Measurements from ENCODE around the gene FANCC. TPM values are rescaled to one million over a fixed set of nuclear protein-coding genes. Genes with fewer than 3 reads are reported as not detected.
"Not testable (repeated sequence)": the region's sequence is repeated elsewhere in the genome, so short reads cannot be mapped to it uniquely, and the experiment has no call there.

FANCC gene
- total RNA-seq, 1 donor from 2014 or later: 6.1 TPM

GRCh38 chr9:95336281-95336680 is 18.8 kb upstream of the FANCC start:
- DNase-seq (ENCODE audit: missing footprints): no peak
- intact Hi-C loops (cut with DNase I): no loop called here
- ATAC-seq: no peak

GRCh38 chr9:95333426-95333825 is 15.9 kb upstream of the FANCC start:
- intact Hi-C loops (cut with DNase I): no loop called here
- DNase-seq (ENCODE audit: missing footprints) (no peak), ATAC-seq (no peak)

GRCh38 chr9:95332860-95333259 is 15.4 kb upstream of the FANCC start:
- no peak for ATAC-seq

GRCh38 chr9:95330720-95331404 is 13.4 kb upstream of the FANCC start:
- DNase-seq (ENCODE audit: missing footprints) (no peak), ATAC-seq (no peak)
- intact Hi-C loops (cut with DNase I): no loop called here

More at GRCh38 chr9:95332860-95333259, 15.4 kb upstream of the FANCC start:
- intact Hi-C loops (cut with DNase I): no loop called here
- DNase-seq (ENCODE audit: missing footprints): no peak

GRCh38 chr9:95329061-95329460 is 11.6 kb upstream of the FANCC start:
- DNase-seq (ENCODE audit: missing footprints); ATAC-seq; intact Hi-C loops (cut with DNase I): not testable (repeated sequence)

- intact Hi-C loops (cut with DNase I): no loop called here
- DNase-seq (ENCODE audit: missing footprints) (no peak), ATAC-seq (no peak)
Observed at GRCh38 chr9:95327239-95327865, 9.8 kb upstream of the FANCC start.

- DNase-seq (ENCODE audit: missing footprints) (no peak), ATAC-seq (no peak)
- intact Hi-C loops (cut with DNase I): no loop called here
Observed at GRCh38 chr9:95325221-95325620, 7.7 kb upstream of the FANCC start.

GRCh38 chr9:95317893-95318211 is 343 bp upstream of the FANCC start:
- DNase-seq (ENCODE audit: missing footprints) (no peak), ATAC-seq (no peak)
- intact Hi-C loops (cut with DNase I): loop anchor here (5.0 kb wide), 1 partner anchor 194 kb away; no protein-coding TSS in a partner anchor

GRCh38 chr9:95316794-95317118 is 753 bp downstream of the FANCC start:
- intact Hi-C loops (cut with DNase I): loop anchor here (5.0 kb wide), 1 partner anchor 196 kb away; no protein-coding TSS in a partner anchor
- ATAC-seq: peak; percentile 73
- peak; percentile 86 for DNase-seq (ENCODE audit: missing footprints)

GRCh38 chr9:95316274-95316673 is 1.2 kb downstream of the FANCC start:
- no peak for DNase-seq (ENCODE audit: missing footprints)
- intact Hi-C loops (cut with DNase I): loop anchor here (5.0 kb wide), 1 partner anchor 196 kb away; no protein-coding TSS in a partner anchor
- ATAC-seq: no peak

- intact Hi-C loops (cut with DNase I): loop anchor here (2.0 to 5.0 kb wide), 2 partner anchors 132 to 197 kb away; no protein-coding TSS in a partner anchor
- ATAC-seq (no peak), DNase-seq (ENCODE audit: missing footprints) (no peak)
Observed at GRCh38 chr9:95315108-95315746, 2.3 kb downstream of the FANCC start.

GRCh38 chr9:95313010-95313498 is 4.5 kb downstream of the FANCC start:
- DNase-seq (ENCODE audit: missing footprints) (peak; percentile 81), ATAC-seq (peak; percentile 21)
- intact Hi-C loops (cut with DNase I): no loop called here

GRCh38 chr9:95311961-95312360 is 5.5 kb downstream of the FANCC start:
- intact Hi-C loops (cut with DNase I): no loop called here
- ATAC-seq: no peak

GRCh38 chr9:95307538-95307937 is 10.0 kb downstream of the FANCC start:
- intact Hi-C loops (cut with DNase I): no loop called here
- no peak for ATAC-seq
- DNase-seq (ENCODE audit: missing footprints): no peak

More at GRCh38 chr9:95311961-95312360, 5.5 kb downstream of the FANCC start:
- DNase-seq (ENCODE audit: missing footprints): no peak

GRCh38 chr9:95306819-95307218 is 10.7 kb downstream of the FANCC start:
- DNase-seq (ENCODE audit: missing footprints): no peak
- intact Hi-C loops (cut with DNase I): no loop called here
- ATAC-seq: no peak

GRCh38 chr9:95305770-95306492 is 11.6 kb downstream of the FANCC start:
- DNase-seq (ENCODE audit: missing footprints): no peak
- intact Hi-C loops (cut with DNase I): no loop called here
- no peak for ATAC-seq

- intact Hi-C loops (cut with DNase I): no loop called here
- DNase-seq (ENCODE audit: missing footprints): no peak
- no peak for ATAC-seq
Observed at GRCh38 chr9:95302479-95302878, 15.0 kb downstream of the FANCC start.

GRCh38 chr9:95297760-95298159 is 19.7 kb downstream of the FANCC start:
- intact Hi-C loops (cut with DNase I): no loop called here
- ATAC-seq: no peak
- DNase-seq (ENCODE audit: missing footprints): no peak

- intact Hi-C loops (cut with DNase I): no loop called here
- ATAC-seq: no peak
- no peak for DNase-seq (ENCODE audit: missing footprints)
Observed at GRCh38 chr9:95297316-95297715, 20.2 kb downstream of the FANCC start.
